ENCODE data around the gene ZCCHC14. TPM values are rescaled to one million over a fixed set of nuclear protein-coding genes. Genes with fewer than 3 reads are reported as not detected.
A peak's percentile ranks its signal among the peaks of the same experiment; 100 is the strongest.

Gene ZCCHC14
- total RNA-seq: 10 to 100 TPM; 27.7 to 56.1 (median 36.7) TPM

DNA sequence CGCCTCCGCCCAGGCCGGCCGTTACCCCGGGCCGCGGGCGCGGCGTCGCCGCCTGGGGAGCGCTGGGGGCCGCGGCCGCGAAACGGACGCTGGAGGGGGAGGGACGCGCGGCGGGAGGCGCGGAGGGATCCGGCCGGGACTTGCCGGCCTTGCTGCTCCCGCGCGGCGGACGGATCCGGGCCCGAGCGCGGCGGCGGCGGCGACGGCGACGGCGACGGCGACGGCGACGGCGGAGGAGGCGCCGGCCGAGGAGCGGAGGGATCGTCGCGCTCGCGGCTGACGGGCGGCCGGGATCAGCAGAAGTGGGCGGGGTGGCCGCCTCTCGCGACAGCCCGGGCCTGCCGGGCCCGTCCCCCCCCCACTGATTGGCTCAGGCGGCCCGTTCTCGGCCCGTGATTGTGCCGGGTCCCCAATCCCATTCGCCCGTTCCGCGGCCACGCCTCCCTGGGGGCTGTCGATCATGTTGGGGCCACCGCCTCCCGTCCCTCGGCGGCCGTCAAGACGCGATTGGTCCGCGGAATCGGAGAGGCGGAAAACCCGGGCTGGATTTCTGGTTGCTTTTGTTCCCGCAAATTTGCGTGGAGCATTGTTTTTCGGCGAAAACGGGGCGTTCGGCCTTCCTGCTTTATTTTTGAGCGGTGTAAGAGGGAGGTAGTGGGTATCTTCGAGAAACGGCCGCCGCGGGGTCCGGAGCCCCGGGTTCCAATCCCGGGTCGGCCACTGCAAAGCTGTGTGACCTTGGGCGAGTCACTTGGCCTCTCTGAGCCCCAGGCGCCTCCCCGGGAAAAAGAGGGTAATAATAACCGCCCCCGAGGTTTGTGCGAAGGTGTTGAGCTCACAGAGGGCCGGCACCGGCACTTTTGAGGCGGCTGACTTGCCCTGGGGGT is at the start of gene ZCCHC14:
Gene ZCCHC14 (minus strand): TSS at position 304 of the 887 bp plus-strand sequence. CDS start 786 bp downstream, outside the sequence.
- peak within 1 kb of the TSS; percentile 77 to 83 (median 80) for H3K27ac ChIP-seq
- H3K36me3 ChIP-seq: no peaks in the 10 kb centered on the region
- intact Hi-C loops (cut with DNase I; ENCODE audit: low total_unique reads): loop anchor here (10.0 kb wide), 1 partner anchor 78 kb away; no protein-coding TSS in a partner anchor
- no peaks in the 10 kb centered on the region for H3K27me3 ChIP-seq
- no peaks in the 10 kb centered on the region for H3K9me3 ChIP-seq
- TF ChIP-seq EP300 (IDR thresholded peaks at IDR 0.05; ENCODE audit: low read depth) (no peak), POLR2AphosphoS5 (IDR thresholded peaks at IDR 0.05) (peak; percentile 56 to 83 (median 80)), POLR2A (IDR thresholded peaks at IDR 0.05) (peak; percentile 11)
- TF ChIP-seq, protein P1, sequence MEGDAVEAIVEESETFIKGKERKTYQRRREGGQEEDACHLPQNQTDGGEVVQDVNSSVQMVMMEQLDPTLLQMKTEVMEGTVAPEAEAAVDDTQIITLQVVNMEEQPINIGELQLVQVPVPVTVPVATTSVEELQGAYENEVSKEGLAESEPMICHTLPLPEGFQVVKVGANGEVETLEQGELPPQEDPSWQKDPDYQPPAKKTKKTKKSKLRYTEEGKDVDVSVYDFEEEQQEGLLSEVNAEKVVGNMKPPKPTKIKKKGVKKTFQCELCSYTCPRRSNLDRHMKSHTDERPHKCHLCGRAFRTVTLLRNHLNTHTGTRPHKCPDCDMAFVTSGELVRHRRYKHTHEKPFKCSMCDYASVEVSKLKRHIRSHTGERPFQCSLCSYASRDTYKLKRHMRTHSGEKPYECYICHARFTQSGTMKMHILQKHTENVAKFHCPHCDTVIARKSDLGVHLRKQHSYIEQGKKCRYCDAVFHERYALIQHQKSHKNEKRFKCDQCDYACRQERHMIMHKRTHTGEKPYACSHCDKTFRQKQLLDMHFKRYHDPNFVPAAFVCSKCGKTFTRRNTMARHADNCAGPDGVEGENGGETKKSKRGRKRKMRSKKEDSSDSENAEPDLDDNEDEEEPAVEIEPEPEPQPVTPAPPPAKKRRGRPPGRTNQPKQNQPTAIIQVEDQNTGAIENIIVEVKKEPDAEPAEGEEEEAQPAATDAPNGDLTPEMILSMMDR (IDR thresholded peaks at IDR 0.05): no peak
- peak; percentile 100 for DNase-seq
- in situ Hi-C loops (cut with MboI; ENCODE audit: low pct_ligation_motif_present in 1 of 4, low pct_unique_long_range_greater_than_20kb in 1 of 4, low sequenced_read_pairs in 3 of 4): no loop called here
- 4% methylated on average over 57 of the region's 119 CpGs; no CpG with 5 or more reads in 1 of the 2 donors for WGBS, 2 donors (ENCODE audit: low coverage in 1 of 2)
- H3K4me3 ChIP-seq: peak within 1 kb of the TSS; percentile 40 to 59 (median 54)
- H3K4me1 ChIP-seq: peaks cover 33 to 72% (median 54%) of the 10 kb centered on the region in 4 donors

DNA sequence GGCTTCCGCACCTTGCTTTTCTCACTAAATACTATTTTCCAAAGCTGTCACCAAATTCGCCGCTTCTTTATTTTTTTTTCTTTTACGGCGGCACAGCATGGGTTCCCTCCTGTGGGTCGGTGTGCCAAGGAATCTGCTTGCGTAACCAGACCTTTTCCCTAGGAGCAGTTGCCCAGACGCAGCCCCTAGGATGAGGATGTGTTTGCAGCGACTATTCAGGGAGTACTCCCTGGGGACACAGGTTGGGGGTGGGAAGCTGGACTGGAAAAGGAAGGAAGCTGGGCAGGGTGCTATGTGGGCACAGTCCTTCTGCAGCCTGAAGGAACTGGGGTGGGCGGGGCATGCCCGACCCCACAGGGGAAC is 49.0 kb upstream of the ZCCHC14 start:
- WGBS, 2 donors (ENCODE audit: low coverage in 1 of 2): 0 to 62% methylated on average over 1 to 11 of the region's 11 CpGs
- peaks cover 0 to 14% (median 0%) of the 10 kb centered on the region in 4 donors for H3K4me1 ChIP-seq
- H3K9me3 ChIP-seq: no peaks in the 10 kb centered on the region
- TF ChIP-seq POLR2A (IDR thresholded peaks at IDR 0.05) (no peak), EP300 (IDR thresholded peaks at IDR 0.05; ENCODE audit: low read depth) (no peak), POLR2AphosphoS5 (IDR thresholded peaks at IDR 0.05) (no peak)
- TF ChIP-seq, protein P1 (IDR thresholded peaks at IDR 0.05): no peak
- peak overlapping the region; percentile 57 to 76 (median 68) for H3K27ac ChIP-seq
- H3K36me3 ChIP-seq: no peaks in the 10 kb centered on the region
- DNase-seq: no peak
- H3K4me3 ChIP-seq: no peak overlapping the region
- intact Hi-C loops (cut with DNase I; ENCODE audit: low total_unique reads): loop anchor here (10.0 kb wide), 1 partner anchor 127 kb away; no protein-coding TSS in a partner anchor
- in situ Hi-C loops (cut with MboI; ENCODE audit: low pct_ligation_motif_present in 1 of 4, low pct_unique_long_range_greater_than_20kb in 1 of 4, low sequenced_read_pairs in 3 of 4): no loop called here
- H3K27me3 ChIP-seq: peaks cover 21% of the 10 kb centered on the region

DNA sequence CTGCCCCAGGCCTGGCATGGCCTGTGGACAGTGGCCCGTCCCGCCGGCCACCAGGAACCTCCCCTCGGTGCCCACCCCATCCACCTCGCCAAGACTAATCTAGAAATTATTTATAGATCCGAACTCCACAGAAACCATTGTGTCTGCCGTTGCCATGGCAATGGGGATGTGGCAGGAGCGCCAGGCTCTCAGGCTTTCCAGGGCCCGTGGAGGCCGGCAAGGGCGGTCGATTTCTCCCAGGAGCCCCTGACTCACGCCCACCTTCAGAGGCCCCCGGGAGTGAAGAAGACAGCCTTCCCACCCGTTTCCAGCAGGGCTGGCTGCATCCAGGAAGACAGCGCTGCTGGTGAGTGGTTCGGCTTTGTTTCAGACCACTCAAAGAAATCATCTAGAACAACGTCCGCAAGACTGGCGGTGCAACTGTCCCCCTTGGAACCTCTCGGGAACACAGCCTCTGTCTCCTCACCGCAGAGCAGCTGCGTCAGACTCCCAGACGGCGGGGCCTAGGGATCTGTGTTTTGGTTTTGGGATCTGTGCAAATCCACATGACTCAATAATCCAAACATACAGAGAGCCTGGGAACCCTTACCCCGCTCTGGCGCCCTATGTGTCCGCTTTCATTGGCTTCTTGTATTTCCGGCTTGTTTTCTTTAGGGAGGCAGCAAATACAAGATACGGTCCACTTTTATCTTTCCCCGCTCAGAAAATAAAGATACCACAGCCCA is 48.5 kb upstream of the ZCCHC14 start:
- peaks cover 0 to 14% (median 0%) of the 10 kb centered on the region in 4 donors for H3K4me1 ChIP-seq
- H3K27me3 ChIP-seq: peaks cover 21% of the 10 kb centered on the region
- intact Hi-C loops (cut with DNase I; ENCODE audit: low total_unique reads) (loop anchor here (10.0 kb wide), 1 partner anchor 127 kb away; no protein-coding TSS in a partner anchor), in situ Hi-C loops (cut with MboI; ENCODE audit: low pct_ligation_motif_present in 1 of 4, low pct_unique_long_range_greater_than_20kb in 1 of 4, low sequenced_read_pairs in 3 of 4) (no loop called here)
- peak; percentile 33 for DNase-seq
- TF ChIP-seq POLR2A (IDR thresholded peaks at IDR 0.05) (no peak), EP300 (IDR thresholded peaks at IDR 0.05; ENCODE audit: low read depth) (no peak), POLR2AphosphoS5 (IDR thresholded peaks at IDR 0.05) (no peak)
- TF ChIP-seq, protein P1 (IDR thresholded peaks at IDR 0.05): no peak
- H3K9me3 ChIP-seq: no peaks in the 10 kb centered on the region
- H3K36me3 ChIP-seq: no peaks in the 10 kb centered on the region
- H3K27ac ChIP-seq: peak overlapping the region; percentile 57 to 76 (median 68)
- WGBS, 2 donors (ENCODE audit: low coverage in 1 of 2): 44 to 50% methylated on average over 4 to 27 of the region's 31 CpGs
- peak overlapping the region in 1 of 4 donors; percentile 2 for H3K4me3 ChIP-seq

- Histone ChIP-seq H3K36me3 (no peaks in the 10 kb centered on the region), H3K4me1 (peaks cover 0 to 14% (median 0%) of the 10 kb centered on the region in 4 donors), H3K4me3 (peak overlapping the region in 1 of 4 donors; percentile 2), H3K27me3 (peaks cover 21% of the 10 kb centered on the region), H3K9me3 (no peaks in the 10 kb centered on the region), H3K27ac (peak overlapping the region; percentile 57 to 76 (median 68))
- TF ChIP-seq EP300 (IDR thresholded peaks at IDR 0.05; ENCODE audit: low read depth) (no peak), POLR2AphosphoS5 (IDR thresholded peaks at IDR 0.05) (no peak), POLR2A (IDR thresholded peaks at IDR 0.05) (no peak)
- TF ChIP-seq, protein P1 (IDR thresholded peaks at IDR 0.05): no peak
- intact Hi-C loops (cut with DNase I; ENCODE audit: low total_unique reads): loop anchor here (10.0 kb wide), 1 partner anchor 126 kb away; no protein-coding TSS in a partner anchor
- no peak for DNase-seq
- in situ Hi-C loops (cut with MboI; ENCODE audit: low pct_ligation_motif_present in 1 of 4, low pct_unique_long_range_greater_than_20kb in 1 of 4, low sequenced_read_pairs in 3 of 4): no loop called here
- WGBS, 2 donors (ENCODE audit: low coverage in 1 of 2): 28% methylated on average over 6 of the region's 6 CpGs; no CpG with 5 or more reads in 1 of the 2 donors
Measured at GRCh38 chr16:87540897-87541146, 48.0 kb upstream of the ZCCHC14 start.

Data from transverse colon (tissue), 4 donors.